WTC11 (cell line): ENCODE measurements around the gene SAP30BP. TPM values are rescaled to one million over a fixed set of nuclear protein-coding genes. Genes with fewer than 3 reads are reported as not detected.

Experiments
- ATAC-seq: fragments of 200-7000 bp; cut with Tn5 transposase; 2 replicates; pipeline ENCODE4 v1.10.0; 2021; ENCODE audit warnings: mild to moderate bottlenecking, moderate library complexity
- CTCF ChIA-PET: fragments of 300-600 bp; sonication (Branson Sonifier 250); formaldehyde crosslinking; loops from one replicate; lab custom pipeline; 2021; ENCODE audit warnings: antibody characterized with exemption; lab: Charles Lee
- POLR2A ChIA-PET: fragments of 350-600 bp; sonication (Branson Sonifier 250); formaldehyde crosslinking; loops from one replicate; lab custom pipeline; 2021; ENCODE audit warnings: antibody characterized with exemption; lab: Charles Lee
- DNase-seq: peaks from one replicate; pipeline ENCODE4 v3.0.0; 2021; ENCODE audit warnings: low spot score
- H3K27ac Mint-ChIP-seq: 2 replicates; pipeline ENCODE4 v1.8.0; 2021; ENCODE audit warnings: mixed read lengths
- H3K27me3 Mint-ChIP-seq: 2 replicates; pipeline ENCODE4 v1.8.0; 2021; ENCODE audit warnings: low read depth, mild to moderate bottlenecking, moderate library complexity, mixed read lengths
- H3K36me3 Mint-ChIP-seq: 2 replicates; pipeline ENCODE4 v1.8.0; 2021; ENCODE audit warnings: mixed read lengths
- H3K4me1 Mint-ChIP-seq: 2 replicates; pipeline ENCODE4 v1.8.0; 2022; ENCODE audit warnings: mixed read lengths
- H3K4me3 Mint-ChIP-seq: 2 replicates; pipeline ENCODE4 v1.8.0; 2021; ENCODE audit warnings: mild to moderate bottlenecking, moderate library complexity, mixed read lengths
- H3K9me3 Mint-ChIP-seq: 2 replicates; pipeline ENCODE4 v1.8.0; 2021; ENCODE audit warnings: mixed read lengths
- CBFB ChIP-seq: sonication (generic); formaldehyde crosslinking; IDR thresholded peaks from 2 replicates; pipeline ENCODE4 v1.8.1; 2022; ENCODE audit warnings: mild to moderate bottlenecking, low read depth, missing genetic modification reagents
- E2F5 ChIP-seq: sonication (generic); formaldehyde crosslinking; IDR thresholded peaks from 2 replicates; pipeline ENCODE4 v1.8.1; 2022; ENCODE audit warnings: mild to moderate bottlenecking, moderate library complexity, missing genetic modification reagents
- ELF4 ChIP-seq: sonication (generic); formaldehyde crosslinking; IDR thresholded peaks from 2 replicates; pipeline ENCODE4 v1.8.1; 2022; ENCODE audit warnings: low read depth, mild to moderate bottlenecking, moderate library complexity, missing genetic modification reagents
- FOXK1 ChIP-seq: sonication (generic); formaldehyde crosslinking; IDR thresholded peaks from 2 replicates; pipeline ENCODE4 v1.8.0; 2022; ENCODE audit warnings: mild to moderate bottlenecking, moderate library complexity, missing genetic modification reagents
- HMGXB4 ChIP-seq: sonication (generic); formaldehyde crosslinking; IDR thresholded peaks from 2 replicates; pipeline ENCODE4 v1.8.1; 2023; ENCODE audit warnings: mild to moderate bottlenecking, moderate library complexity, missing genetic modification reagents
- IRF2 ChIP-seq: sonication (generic); formaldehyde crosslinking; IDR thresholded peaks from 2 replicates; pipeline ENCODE4 v1.8.0; 2022; ENCODE audit warnings: low read depth, missing genetic modification reagents, borderline replicate concordance
- JAZF1 ChIP-seq: fragments of 250-450 bp; sonication (Bioruptor Pico); IDR thresholded peaks from 2 replicates; pipeline ENCODE4 v1.9.0; 2021; ENCODE audit warnings: moderate library complexity, mild to moderate bottlenecking, inconsistent platforms
- MXD4 ChIP-seq: fragments of 250-450 bp; sonication (Bioruptor Pico); IDR thresholded peaks from 2 replicates; pipeline ENCODE4 v1.8.0; 2021; ENCODE audit warnings: mild to moderate bottlenecking, moderate library complexity, borderline replicate concordance
- MYBL2 ChIP-seq: sonication (generic); formaldehyde crosslinking; IDR thresholded peaks from 2 replicates; pipeline ENCODE4 v1.8.1; 2023; ENCODE audit warnings: mild to moderate bottlenecking, moderate library complexity, missing genetic modification reagents
- NR1H2 ChIP-seq: sonication (generic); formaldehyde crosslinking; IDR thresholded peaks from 2 replicates; pipeline ENCODE4 v1.9.0; 2021; ENCODE audit warnings: mild to moderate bottlenecking, moderate library complexity, missing genetic modification reagents
- PRRX2 ChIP-seq: fragments of 250-450 bp; sonication (Bioruptor Pico); IDR thresholded peaks from 2 replicates; pipeline ENCODE4 v1.8.0; 2021; ENCODE audit warnings: mild to moderate bottlenecking
- SP1 ChIP-seq: sonication (generic); formaldehyde crosslinking; conservative IDR thresholded peaks from 2 replicates; pipeline ENCODE4 v1.8.1; 2022; ENCODE audit warnings: missing genetic modification reagents
- ZMAT4 ChIP-seq: fragments of 250-450 bp; sonication (Bioruptor Pico); IDR thresholded peaks from 2 replicates; pipeline ENCODE4 v1.9.0; 2021; ENCODE audit warnings: mild to moderate bottlenecking
- ZNF317 ChIP-seq: sonication (generic); formaldehyde crosslinking; IDR thresholded peaks from 2 replicates; pipeline ENCODE4 v1.8.1; 2023; ENCODE audit warnings: low read depth, mild to moderate bottlenecking, moderate library complexity, missing genetic modification reagents, borderline replicate concordance
- ZNF423 ChIP-seq: fragments of 250-450 bp; sonication (Bioruptor Pico); IDR thresholded peaks from 2 replicates; pipeline ENCODE4 v2.1.2; 2022; ENCODE audit warnings: mild to moderate bottlenecking, moderate library complexity
- ZNF532 ChIP-seq: fragments of 250-450 bp; sonication (Bioruptor Pico); IDR thresholded peaks from 2 replicates; pipeline ENCODE4 v1.9.0; 2021; ENCODE audit warnings: mild to moderate bottlenecking, borderline replicate concordance
- ZSCAN18 ChIP-seq: fragments of 250-450 bp; sonication (Bioruptor Pico); IDR thresholded peaks from 2 replicates; pipeline ENCODE4 v2.1.2; 2022; ENCODE audit warnings: mild to moderate bottlenecking, moderate library complexity
- total RNA-seq: library from RNA; stranded (reverse); gene quantifications from 3 replicates; pipeline ENCODE4 v1.2.3, GENCODE V29; 2021

SAP30BP gene
- total RNA-seq, 1 experiment from 2014 or later: 86.8 TPM

- peaks cover 8% of the 10 kb centered on the region for H3K27me3 Mint-ChIP-seq
- H3K27ac Mint-ChIP-seq: no peak overlapping the region
- DNase-seq (no peak), ATAC-seq (no peak)
- POLR2A ChIA-PET: no interaction called here
- H3K36me3 Mint-ChIP-seq: no peaks in the 10 kb centered on the region
- no peak for TF ChIP-seq ZNF423
- TF ChIP-seq HMGXB4: no peak
- TF ChIP-seq SP1 (CRISPR knock-in tag): no peak
- no peak for TF ChIP-seq ELF4
- no peak for TF ChIP-seq PRRX2 (CRISPR knock-in tag)
- TF ChIP-seq ZNF317: no peak
- TF ChIP-seq ZSCAN18: no peak
- no peak for TF ChIP-seq MXD4 (CRISPR knock-in tag)
- TF ChIP-seq E2F5 (CRISPR knock-in tag): no peak
- no peak for TF ChIP-seq ZMAT4 (CRISPR knock-in tag)
- no peak for TF ChIP-seq IRF2 (CRISPR knock-in tag)
- TF ChIP-seq ZNF532 (CRISPR knock-in tag): no peak
- no peak for TF ChIP-seq JAZF1
- H3K4me3 Mint-ChIP-seq: no peak overlapping the region
- CTCF ChIA-PET: interaction anchor here (1.0 to 9.4 kb wide), 10 partner anchors 10 to 150 kb away, joined by 3 to 318 read pairs (median 94); partner anchors contain the start of genes GALK1 and SMIM5
- H3K9me3 Mint-ChIP-seq: no peaks in the 10 kb centered on the region
- H3K4me1 Mint-ChIP-seq: peaks cover 6% of the 10 kb centered on the region
These were observed 84.7 kb downstream of the SAP30BP start for GRCh38 chr17:75751676-75752404.

- H3K9me3 Mint-ChIP-seq: no peaks in the 10 kb centered on the region
- POLR2A ChIA-PET: no interaction called here
- no peak for ATAC-seq
- no peak for TF ChIP-seq CBFB (CRISPR knock-in tag)
- TF ChIP-seq MYBL2 (CRISPR knock-in tag): no peak
- no peak for TF ChIP-seq SP1 (CRISPR knock-in tag)
- no peak for TF ChIP-seq NR1H2 (CRISPR knock-in tag)
- TF ChIP-seq FOXK1 (CRISPR knock-in tag): no peak
- no peak for TF ChIP-seq ZNF317
- TF ChIP-seq, all 79 proteins: peak for 0
- H3K36me3 Mint-ChIP-seq: no peaks in the 10 kb centered on the region
- no peak for DNase-seq
- no peak overlapping the region for H3K27ac Mint-ChIP-seq
- H3K4me1 Mint-ChIP-seq: peaks cover 6% of the 10 kb centered on the region
- H3K27me3 Mint-ChIP-seq: peaks cover 8% of the 10 kb centered on the region
- CTCF ChIA-PET: interaction anchor here (1.0 to 9.4 kb wide), 16 partner anchors 10 to 169 kb away, joined by 3 to 318 read pairs (median 20); partner anchors contain the start of genes GALK1, SMIM5 and UNK
- peak overlapping the region; percentile 12; the same call in 1 of the 2 replicates for H3K4me3 Mint-ChIP-seq
These were observed 85.2 kb downstream of the SAP30BP start for GRCh38 chr17:75752405-75752709.
